HepG2 (cell line): ENCODE measurements around the gene UBTD2. TPM values are rescaled to one million over a fixed set of nuclear protein-coding genes. Genes with fewer than 3 reads are reported as not detected.

Experiments
- ATAC-seq: fragments of 200-7000 bp; cut with Tn5 transposase; 3 replicates; pipeline ENCODE4 v1.9.1; 2020; ENCODE audit warnings: mild to moderate bottlenecking, moderate library complexity
- BruUV-seq: library from RNA; stranded (reverse); fragments of 400-500 nt; replicated peaks from 2 replicates; lab custom pipeline; 2021; lab: Mats Ljungman, UMichigan
- CTCF ChIA-PET: fragments of 300-600 bp; formaldehyde crosslinking; extraction: SDS; loops from one replicate; lab custom pipeline; 2021; ENCODE audit warnings: low total read pairs, inconsistent platforms, low intra/inter-chr PET ratio; lab: Yijun Ruan, JAX
- POLR2A ChIA-PET: fragments of 350-600 bp; sonication (Branson Sonifier 250); formaldehyde crosslinking; loops from one replicate; lab custom pipeline; 2020; ENCODE audit warnings: antibody characterized with exemption, inconsistent platforms; lab: Yijun Ruan, JAX
- DNase-seq: peaks from one replicate; pipeline ENCODE4 v3.0.0-alpha.2; 2015; ENCODE audit warnings: low spot score
- FAIRE-seq: peaks from 3 replicates; lab custom pipeline; 2011; peaks lifted over from hg19 to GRCh38; lab: Jason Lieb, UNC
- H2AFZ ChIP-seq: one replicate; pipeline ENCODE4 v1.6.1; 2011; ENCODE audit warnings: low read length, inconsistent platforms
- H3K27ac ChIP-seq: fragments of 300-600 bp; 3 replicates; pipeline ENCODE4 v1.8.0; 2011; ENCODE audit warnings: mixed run types, mild to moderate bottlenecking, mixed read lengths, low read length, inconsistent platforms; ENCODE audit not compliant: insufficient read depth; ENCODE audit errors: extremely low read length
- H3K27me3 ChIP-seq, 2 experiments: fragments of 200-600 bp in 1 of 2; 2 replicates in 1 of 2; 3 replicates in 1 of 2; pipeline versions ENCODE4 v1.6.0 to v1.8.0; 2011; ENCODE audit warnings: low read length in 2 of 2, mild to moderate bottlenecking in 2 of 2, moderate library complexity in 2 of 2, inconsistent platforms in 1 of 2; ENCODE audit not compliant: insufficient read depth in 2 of 2, control insufficient read depth in 1 of 2
- H3K36me3 ChIP-seq, 2 experiments: fragments of 200-600 bp in 1 of 2; replicated peaks in 1 of 2; 2 replicates in 1 of 2; 3 replicates in 1 of 2; pipeline versions ENCODE4 v1.5.1 to v1.8.0; 2011; ENCODE audit warnings: low read length in 2 of 2, inconsistent platforms in 1 of 2; ENCODE audit not compliant: insufficient read depth in 2 of 2, control insufficient read depth in 1 of 2
- H3K4me1 ChIP-seq: 2 replicates; pipeline ENCODE4 v1.5.1; 2012; ENCODE audit warnings: low read length, inconsistent platforms; ENCODE audit not compliant: insufficient read depth
- H3K4me2 ChIP-seq: 2 replicates; pipeline ENCODE4 v1.6.0; 2011; ENCODE audit warnings: low read depth, low read length, inconsistent platforms
- H3K4me3 ChIP-seq, 3 experiments: fragments of 200-600 bp in 1 of 3; sonication (generic), shearing (Covaris generic) in 1 of 3; replicated peaks in 1 of 3; 2 replicates each; pipeline ENCODE4 v1.5.1; 2011 to 2016; ENCODE audit warnings: low read length in 3 of 3, inconsistent platforms in 2 of 3, low read depth in 2 of 3, mild to moderate bottlenecking in 2 of 3, control low read depth in 1 of 3, mixed read lengths in 1 of 3; ENCODE audit not compliant: insufficient read depth in 1 of 3
- H3K79me2 ChIP-seq: one replicate; pipeline ENCODE4 v1.6.1; 2011; ENCODE audit warnings: low read length, inconsistent platforms; ENCODE audit not compliant: insufficient read depth
- H3K9ac ChIP-seq: 2 replicates; pipeline ENCODE4 v1.6.0; 2011; ENCODE audit warnings: mild to moderate bottlenecking, low read depth, low read length, inconsistent platforms; ENCODE audit not compliant: insufficient read depth
- H3K9me3 ChIP-seq: 2 replicates; pipeline ENCODE4 v1.5.1; 2012; ENCODE audit warnings: mild to moderate bottlenecking, low read length
- H4K20me1 ChIP-seq: 2 replicates; pipeline ENCODE4 v1.6.0; 2011; ENCODE audit warnings: inconsistent platforms, mild to moderate bottlenecking, low read length, moderate library complexity; ENCODE audit not compliant: insufficient read depth
- DR1 ChIP-seq: sonication (generic); formaldehyde crosslinking; IDR thresholded peaks from 2 replicates; pipeline ENCODE4 v1.8.0; 2021; ENCODE audit warnings: mild to moderate bottlenecking, missing genetic modification reagents, inconsistent platforms
- ELK4 ChIP-seq: sonication (generic); formaldehyde crosslinking; IDR thresholded peaks from 2 replicates; pipeline ENCODE4 v1.9.0; 2021; ENCODE audit warnings: missing genetic modification reagents, borderline replicate concordance
- HIVEP1 ChIP-seq: sonication (generic); formaldehyde crosslinking; IDR thresholded peaks from 2 replicates; pipeline ENCODE4 v1.4.0; 2020; ENCODE audit warnings: mild to moderate bottlenecking, missing genetic modification reagents
- SOX13 ChIP-seq, 3 experiments: fragments of 450-650 bp in 1 of 3; sonication (generic) in 1 of 3; formaldehyde crosslinking in 1 of 3; IDR thresholded peaks in 2 of 3; conservative IDR thresholded peaks in 1 of 3; 2 replicates each; pipeline versions ENCODE4 v1.5.0 to v1.6.1; 2016 to 2020; ENCODE audit warnings: antibody characterized with exemption in 1 of 3, mild to moderate bottlenecking in 1 of 3, missing compliant biosample characterization in 1 of 3, missing genetic modification reagents in 1 of 3, moderate library complexity in 1 of 3
- TGIF2 ChIP-seq: IDR thresholded peaks from 2 replicates; pipeline ENCODE4 v1.6.1; 2016; ENCODE audit warnings: control low read depth, missing compliant biosample characterization
- ZBTB3 ChIP-seq: sonication (generic); formaldehyde crosslinking; IDR thresholded peaks from 2 replicates; pipeline ENCODE4 v1.4.0; 2020; ENCODE audit warnings: low read depth, mild to moderate bottlenecking, moderate library complexity, missing genetic modification reagents, borderline replicate concordance
- ZKSCAN5 ChIP-seq: sonication (generic); formaldehyde crosslinking; IDR thresholded peaks from 2 replicates; pipeline ENCODE4 v1.5.1; 2020; ENCODE audit warnings: mild to moderate bottlenecking, missing genetic modification reagents
- ZNF556 ChIP-seq: sonication (generic); formaldehyde crosslinking; IDR thresholded peaks from 2 replicates; pipeline ENCODE4 v1.4.0; 2020; ENCODE audit warnings: mild to moderate bottlenecking, missing genetic modification reagents, borderline replicate concordance
- ZNF644 ChIP-seq: IDR thresholded peaks from 2 replicates; pipeline ENCODE4 v1.6.1; 2016; ENCODE audit warnings: low read depth
- WGBS: methylation state at CpG from one replicate; pipeline ENCODE4 v1.1.6; 2017; ENCODE audit warnings: low lambda C conversion rate; 5-methylcytosine and 5-hydroxymethylcytosine counted together
- in situ Hi-C: cut with HindIII; loops from 2 replicates; pipeline ENCODE4 v1.10.0; 2017; ENCODE audit warnings: low pct_unique_long_range_greater_than_20kb; ENCODE audit not compliant: extremely low pct_ligation_motif_present
- intact Hi-C: fragments of 100-400 bp; cut with micrococcal nuclease; formaldehyde crosslinking; loops from one replicate; pipeline ENCODE4 v1.10.0; 2022; ENCODE audit not compliant: unreplicated experiment
- polyA plus RNA-seq, 8 experiments: library from polyadenylated mRNA; depleted of rRNA in 3 of 8; stranded (reverse) in 7 of 8; unstranded in 1 of 8; fragments of >200 nt; fragmentation: Illumina TruSeq in 4 of 8; extraction: Trizol in 4 of 8; gene quantifications; 2 replicates each; pipeline versions ENCODE4 v1.2.1 to v1.2.3, GENCODE V29; 2011 to 2016; ENCODE audit warnings: low read depth in 4 of 8, missing spikeins in 1 of 8, mixed read lengths in 1 of 8; ENCODE audit not compliant: insufficient read depth in 1 of 8
- total RNA-seq, 5 experiments: library from RNA; depleted of rRNA; stranded (reverse); fragments of >200 nt; fragmentation: Illumina TruSeq; extraction: Trizol; gene quantifications; 2 replicates each; pipeline ENCODE4 v1.2.3, GENCODE V29; 2016; ENCODE audit warnings: low read depth in 1 of 5
- TF ChIP-seq, protein P1 (sequence below): sonication (generic); formaldehyde crosslinking; IDR thresholded peaks from 2 replicates; pipeline ENCODE4 v1.4.0; 2020; ENCODE audit warnings: missing genetic modification reagents, borderline replicate concordance

Gene UBTD2
- total and polyA plus RNA-seq, 2 of the 13 experiments (the other 11 are each of a cell fraction or from before 2014, with no cell fraction given) = 15.2 to 24.1 TPM

- no peak for TF ChIP-seq ELK4
- TF ChIP-seq ZNF644 (CRISPR knock-in tag) = 0 out of 2 replicates have a peak, but pooled peaks have one; percentile 32
- TF ChIP-seq SOX13 (IDR thresholded peaks at IDR 0.05) = 0 out of 2 replicates have a peak, but pooled peaks have one; percentile 40
- peak in 1 of 2 experiments; percentile 86; a peak in 2 of 4 replicates for TF ChIP-seq SOX13 (CRISPR knock-in tag; conservative IDR thresholded peaks at IDR 0.05 in 1 of 2, IDR thresholded peaks at IDR 0.05 in 1 of 2)
Observed at GRCh38 chr5:172294831-172295230, 11.3 kb upstream of the UBTD2 start (continued).

DNA sequence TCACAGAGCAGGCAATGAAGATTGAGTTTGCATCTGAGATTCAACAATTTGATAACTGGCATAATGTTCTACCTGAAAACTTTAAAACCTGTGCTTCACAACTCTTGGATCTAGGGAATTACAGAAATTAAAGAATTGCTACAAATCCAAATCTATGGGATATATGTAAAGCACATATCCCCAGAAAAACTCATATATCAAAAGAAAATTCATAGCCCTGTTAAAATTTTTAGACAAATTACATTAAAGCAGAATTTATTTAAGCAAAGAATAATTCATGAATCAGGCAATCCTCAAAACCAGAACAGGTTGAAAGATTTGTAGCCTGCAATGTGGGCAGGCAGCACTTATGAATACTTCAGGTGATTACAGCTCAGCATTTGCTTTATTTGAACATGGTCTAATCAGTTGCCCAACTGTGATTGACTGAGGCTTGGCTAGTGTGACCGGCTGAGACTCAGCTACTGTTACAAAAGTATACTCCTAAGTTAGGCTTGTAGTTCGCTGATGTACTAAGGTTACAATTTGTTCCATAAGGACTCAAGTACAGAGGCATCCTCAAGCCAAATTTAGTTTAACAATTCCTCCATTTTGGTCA, 10.3 kb upstream of the UBTD2 start:
- Histone ChIP-seq H3K4me2 (peak overlapping the region; percentile 85), H3K9ac (no peak overlapping the region), H3K36me3 (no peaks in the 10 kb centered on the region), H3K9me3 (no peaks in the 10 kb centered on the region), H3K4me3 (no peak overlapping the region), H2AFZ (no peak overlapping the region), H3K27me3 (no peaks in the 10 kb centered on the region), H3K4me1 (peaks cover 22% of the 10 kb centered on the region), H3K27ac (no peak overlapping the region), H4K20me1 (no peaks in the 10 kb centered on the region), H3K79me2 (no peaks in the 10 kb centered on the region)
- WGBS = 40% methylated on average over 2 of the region's 2 CpGs
- FAIRE-seq = no peak
- POLR2A ChIA-PET = interaction anchor here (1.1 to 1.3 kb wide), 2 partner anchors 11 to 105 kb away, joined by 5 to 7 read pairs; partner anchors contain the start of genes STK10 and UBTD2
- TF ChIP-seq ZBTB3 (CRISPR knock-in tag) (0 out of 2 replicates have a peak, but pooled peaks have one; percentile 21), HIVEP1 (CRISPR knock-in tag) (no peak), ZNF556 (CRISPR knock-in tag) (no peak), TGIF2 (CRISPR knock-in tag) (0 out of 2 replicates have a peak, but pooled peaks have one; percentile 9), ZKSCAN5 (no peak), DR1 (CRISPR knock-in tag) (no peak)
- TF ChIP-seq, protein P1, sequence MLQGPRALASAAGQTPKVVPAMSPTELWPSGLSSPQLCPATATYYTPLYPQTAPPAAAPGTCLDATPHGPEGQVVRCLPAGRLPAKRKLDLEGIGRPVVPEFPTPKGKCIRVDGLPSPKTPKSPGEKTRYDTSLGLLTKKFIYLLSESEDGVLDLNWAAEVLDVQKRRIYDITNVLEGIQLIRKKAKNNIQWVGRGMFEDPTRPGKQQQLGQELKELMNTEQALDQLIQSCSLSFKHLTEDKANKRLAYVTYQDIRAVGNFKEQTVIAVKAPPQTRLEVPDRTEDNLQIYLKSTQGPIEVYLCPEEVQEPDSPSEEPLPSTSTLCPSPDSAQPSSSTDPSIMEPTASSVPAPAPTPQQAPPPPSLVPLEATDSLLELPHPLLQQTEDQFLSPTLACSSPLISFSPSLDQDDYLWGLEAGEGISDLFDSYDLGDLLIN (CRISPR knock-in tag) = no peak
- DNase-seq = no peak
- no TSS peak for BruUV-seq
- intact Hi-C loops (loop anchor here (1.0 to 5.0 kb wide), 3 partner anchors 106 to 187 kb away; partner anchors contain the start of genes SH3PXD2B and STK10), in situ Hi-C loops (no loop called here)
- CTCF ChIA-PET = interaction anchor here (1.2 to 2.2 kb wide), 3 partner anchors 105 to 254 kb away, joined by 3 to 12 read pairs (median 6); partner anchors contain the start of gene STK10
- ATAC-seq = 0 out of 3 replicates have a peak, but pooled peaks have one; percentile 12
